Stimulated activated CD4-positive, alpha-beta T cell treated with anti-CD3 and anti-CD28 coated beads, Interleukin-1b, Interleukin-23, amount 100 ng/mL, for 24 hours (primary cell): Measurements from ENCODE around the gene ZNF726.
A peak's percentile ranks its signal among the peaks of the same experiment; 100 is the strongest.
"Not testable (repeated sequence)": the region's sequence is repeated elsewhere in the genome, so short reads cannot be mapped to it uniquely, and the experiment has no call there.

Experiments used
- DNase-seq, 4 experiments: peaks; one replicate each; pipeline ENCODE4 v3.0.0-alpha.2; 2020; ENCODE audit warnings: low read depth in 4 of 4, low spot score in 1 of 4

Gene ZNF726

DNA sequence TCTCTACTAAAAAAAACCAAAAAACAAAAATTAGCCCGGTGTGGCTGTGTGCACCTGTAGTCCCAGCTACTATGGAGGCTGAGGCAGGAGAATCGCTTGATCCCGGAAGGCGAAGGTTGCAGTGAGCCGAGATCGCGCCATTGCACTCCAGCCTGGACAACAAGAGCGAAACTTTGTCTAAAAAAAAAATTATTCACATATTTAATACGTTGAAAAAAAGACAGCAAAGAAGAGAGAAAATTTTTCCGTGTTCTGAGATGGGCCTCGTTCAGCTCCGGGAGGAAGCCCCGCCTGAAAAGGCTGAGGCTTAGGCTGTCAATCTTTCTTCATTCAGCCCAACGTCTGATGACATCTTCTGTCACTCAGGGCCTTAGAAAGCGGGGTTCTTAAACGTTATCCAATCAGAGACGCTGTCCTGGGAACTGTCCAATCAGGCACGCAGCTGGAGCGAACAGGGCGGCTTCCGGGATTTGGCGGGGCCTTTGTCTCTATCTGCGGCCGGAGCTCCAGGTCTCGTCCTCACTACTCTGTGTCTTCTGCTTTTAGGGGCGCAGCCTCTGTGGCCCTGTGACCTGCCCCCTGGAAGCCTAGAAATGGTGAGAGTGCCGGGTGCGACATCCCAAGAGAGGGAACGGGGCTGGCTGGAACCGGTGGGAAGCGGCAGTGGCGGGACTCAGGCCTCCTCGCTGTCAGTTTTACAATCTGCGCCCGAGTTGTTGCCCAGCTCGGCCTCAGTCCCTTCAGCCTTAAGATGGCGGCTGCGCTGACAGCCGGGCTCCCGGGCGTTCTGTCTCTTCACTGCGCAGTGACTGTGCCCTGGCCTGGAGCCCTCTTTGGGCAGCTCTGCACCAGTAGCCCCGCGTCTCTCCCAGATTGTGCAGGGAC lies at the start of gene ZNF726:
Gene ZNF726, plus strand, starts transcription at position 485 of the 885 bp plus-strand sequence. Its CDS starts 109 bp downstream, at position 594.
- DNase-seq = peak; percentile 56 to 71 (median 65)

DNA sequence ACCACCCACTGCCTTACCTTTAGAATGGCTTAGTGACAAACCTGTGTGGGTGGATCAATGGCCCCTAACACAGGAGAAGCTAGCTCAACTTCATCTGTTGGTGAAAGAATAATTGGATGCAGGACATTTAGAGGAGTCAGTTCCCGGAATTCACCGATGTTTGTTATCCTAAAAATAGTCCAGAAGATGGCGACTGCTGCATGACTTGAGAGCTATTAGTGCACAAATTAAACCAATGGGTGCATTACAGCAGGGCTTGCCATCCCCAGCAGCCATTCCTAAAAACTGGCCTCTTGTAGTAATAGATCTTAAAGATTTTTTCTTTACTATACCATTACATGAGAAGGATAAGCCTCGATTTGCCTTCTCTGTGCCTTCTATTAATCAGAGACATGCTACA lies 46.8 kb upstream of the ZNF726 start:
- no peak for DNase-seq

DNA sequence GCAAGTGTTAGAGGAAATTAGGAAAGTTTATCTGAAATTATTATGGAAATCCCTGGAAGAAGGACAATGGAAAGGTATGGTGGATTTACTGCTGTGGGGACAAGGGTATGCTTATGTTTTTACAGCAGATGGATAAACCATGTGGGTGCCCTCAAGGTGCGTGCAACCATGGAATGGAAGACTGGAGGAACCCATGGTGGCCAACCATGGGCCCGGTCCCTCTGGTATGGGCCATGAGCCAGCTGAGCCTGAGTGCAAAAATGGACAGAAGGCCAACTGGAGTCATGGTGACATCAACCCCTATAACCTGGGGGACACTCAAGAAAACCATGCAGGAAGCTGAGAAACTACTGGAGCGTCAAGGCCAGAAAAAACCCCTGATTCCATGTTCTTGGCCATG lies 46.1 kb upstream of the ZNF726 start:
- no peak for DNase-seq

DNA sequence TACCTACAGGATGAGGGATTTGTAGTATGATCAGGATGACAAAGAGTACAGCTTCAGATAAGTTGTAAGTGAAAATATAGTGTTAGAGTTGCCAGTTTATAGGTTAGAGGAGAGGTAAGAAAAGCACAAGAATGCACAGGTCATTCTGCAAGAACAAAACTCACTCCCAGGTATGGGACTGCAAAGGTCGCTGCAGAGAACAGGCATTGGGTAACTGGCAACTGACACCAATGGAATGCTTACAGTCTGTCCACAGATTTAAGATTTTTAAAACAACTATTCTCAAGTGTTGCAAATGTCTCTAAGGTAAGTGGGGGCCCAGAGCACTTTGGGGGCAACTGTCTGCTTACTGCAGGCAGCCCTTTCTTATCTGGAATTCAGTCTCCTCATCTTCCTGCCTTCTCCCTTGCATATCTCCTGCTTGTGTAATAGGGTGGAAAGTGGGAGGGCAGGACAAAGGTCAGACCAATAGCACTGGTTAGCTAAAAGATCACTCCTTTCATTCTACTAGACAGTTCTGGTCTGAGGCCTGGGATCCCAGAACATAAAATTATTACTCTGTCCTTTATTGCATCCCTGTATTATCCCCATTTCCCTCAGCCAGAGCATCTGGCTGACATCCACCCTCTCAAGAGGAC lies 42.3 kb upstream of the ZNF726 start:
- no peak for DNase-seq

DNA sequence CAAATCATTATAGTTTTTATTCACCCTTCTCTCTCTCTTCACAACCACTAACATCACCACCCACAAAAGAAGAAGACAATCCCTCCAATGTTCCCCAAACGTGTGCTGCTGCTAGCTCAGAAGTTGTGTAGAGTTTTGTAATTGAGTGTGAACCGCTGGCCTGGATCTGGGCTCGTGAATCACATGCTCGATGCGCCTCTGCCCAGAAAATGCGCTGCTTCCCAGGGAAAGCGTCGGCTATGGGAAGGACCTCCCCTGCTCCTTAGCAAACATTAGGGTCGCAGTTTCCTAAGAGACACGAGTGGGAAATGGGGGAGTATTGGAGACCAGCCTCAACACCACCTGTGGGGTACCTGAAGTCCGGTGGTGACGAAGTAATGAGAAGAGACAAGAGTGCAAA lies 38.4 kb upstream of the ZNF726 start:
- no peak for DNase-seq

DNA sequence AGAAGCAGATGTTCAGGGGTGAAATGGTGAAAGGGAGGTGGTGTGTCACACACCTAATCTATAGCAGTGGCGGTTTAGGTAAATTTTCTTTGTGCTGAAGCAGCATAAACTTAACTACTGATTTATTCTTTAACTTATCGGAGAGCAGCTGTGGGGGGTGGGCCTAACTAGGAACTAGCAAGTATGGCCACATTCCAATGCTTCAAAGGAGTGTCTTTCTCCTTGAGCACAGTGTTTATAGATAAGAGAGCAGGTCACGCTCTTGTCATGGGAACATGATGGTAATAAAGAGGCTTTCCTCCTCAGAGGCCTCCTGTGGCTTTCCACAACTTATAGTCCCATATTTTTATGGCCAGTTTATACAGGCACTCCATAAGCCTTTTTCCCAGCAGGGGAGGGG lies 37.9 kb upstream of the ZNF726 start:
- not testable (repeated sequence) for DNase-seq

DNA sequence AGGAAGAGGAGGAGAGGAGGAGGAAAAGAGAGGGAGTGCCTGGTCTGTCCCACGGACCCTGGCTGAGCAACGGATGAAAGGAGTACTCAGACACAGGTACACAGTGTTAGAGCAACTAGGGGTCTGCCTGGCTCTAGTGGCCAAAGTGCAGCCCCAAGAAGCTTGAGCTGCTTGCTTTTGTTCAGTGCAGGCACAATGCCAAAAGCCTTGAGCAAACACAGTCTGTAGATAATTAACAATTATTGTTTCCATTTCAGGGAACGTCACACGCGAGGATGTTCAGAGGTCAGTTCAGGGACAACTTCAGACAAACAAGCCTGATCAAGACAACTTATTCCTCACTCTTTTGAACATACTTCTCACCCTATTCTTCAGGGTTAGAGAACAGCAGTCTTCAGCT lies 32.2 kb upstream of the ZNF726 start:
- DNase-seq = no peak

DNA sequence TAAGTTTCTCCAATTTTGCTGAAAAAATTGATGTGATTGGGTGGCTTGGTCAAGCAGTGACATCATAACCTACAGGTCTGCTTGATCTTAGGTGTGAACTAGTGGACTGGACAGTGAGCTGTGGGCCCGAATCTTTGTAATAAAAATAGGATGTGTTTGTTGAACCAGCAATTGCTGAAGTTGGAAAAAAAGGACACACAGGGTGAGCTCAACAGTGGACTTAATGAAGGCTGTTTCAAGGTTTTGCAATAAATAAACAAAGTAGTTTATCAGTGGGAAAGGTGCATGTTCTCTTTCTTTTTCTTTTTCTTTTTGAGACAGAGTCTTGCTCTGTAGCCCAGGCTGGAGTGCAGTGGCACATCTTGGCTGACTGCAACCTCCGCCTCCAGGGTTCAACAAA lies 30.3 kb upstream of the ZNF726 start:
- DNase-seq = no peak

DNA sequence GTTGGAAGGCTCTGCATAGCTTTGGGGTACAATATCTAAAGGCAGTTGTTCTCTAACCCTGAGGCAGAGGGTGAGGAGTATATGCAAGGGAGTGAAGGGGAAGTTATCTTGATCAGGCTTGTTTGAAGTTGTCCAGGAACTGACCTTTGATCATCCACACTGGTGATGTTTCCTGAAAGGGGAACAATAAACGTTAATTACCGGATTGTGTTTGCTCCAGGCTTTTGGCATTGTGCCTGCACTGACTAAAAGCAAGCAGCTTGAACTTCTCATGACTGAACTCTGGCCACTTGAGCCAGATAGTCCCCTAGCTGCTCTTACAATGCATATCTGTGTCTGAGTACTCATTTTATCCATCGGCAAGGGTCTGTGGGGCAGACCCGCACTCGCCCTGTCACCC lies 27.0 kb upstream of the ZNF726 start:
- DNase-seq = no peak

DNA sequence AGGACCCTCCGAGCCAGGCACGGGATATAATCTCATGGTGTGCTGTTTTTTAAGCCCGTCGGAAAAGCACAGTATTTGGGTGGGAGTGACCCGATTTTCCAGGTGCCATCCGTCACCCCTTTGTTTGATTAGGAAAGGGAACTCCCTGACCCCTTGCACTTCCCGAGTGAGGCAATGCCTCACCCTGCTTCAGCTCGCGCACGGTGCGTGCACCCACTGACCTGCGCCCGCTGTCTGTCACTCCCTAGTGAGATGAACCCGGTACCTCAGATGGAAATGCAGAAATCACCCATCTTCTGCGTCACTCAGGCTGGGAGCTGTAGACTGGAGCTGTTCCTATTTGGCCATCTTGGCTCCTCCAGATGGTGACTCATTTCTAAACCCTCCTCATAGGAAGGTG lies 18.6 kb upstream of the ZNF726 start:
- DNase-seq = not testable (repeated sequence)

DNA sequence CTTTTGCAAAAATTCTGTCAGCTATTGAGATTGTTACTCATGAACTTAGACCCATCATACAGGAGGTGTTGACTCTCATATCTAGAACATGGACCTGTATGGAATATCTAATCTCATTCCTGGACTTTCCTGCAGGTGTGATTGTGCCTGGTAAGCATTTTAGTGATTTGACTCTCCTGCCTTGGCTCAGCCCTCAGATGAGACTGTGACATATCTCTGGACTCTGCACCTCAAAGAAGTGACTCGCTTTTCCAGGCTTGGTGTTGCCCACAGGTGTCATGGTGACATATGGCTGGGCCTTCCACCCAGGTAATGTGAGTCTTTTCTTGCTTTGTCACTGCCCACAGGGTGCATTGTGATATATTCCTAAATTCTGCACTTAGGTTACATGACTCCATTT lies 17.8 kb upstream of the ZNF726 start:
- DNase-seq = no peak

DNA sequence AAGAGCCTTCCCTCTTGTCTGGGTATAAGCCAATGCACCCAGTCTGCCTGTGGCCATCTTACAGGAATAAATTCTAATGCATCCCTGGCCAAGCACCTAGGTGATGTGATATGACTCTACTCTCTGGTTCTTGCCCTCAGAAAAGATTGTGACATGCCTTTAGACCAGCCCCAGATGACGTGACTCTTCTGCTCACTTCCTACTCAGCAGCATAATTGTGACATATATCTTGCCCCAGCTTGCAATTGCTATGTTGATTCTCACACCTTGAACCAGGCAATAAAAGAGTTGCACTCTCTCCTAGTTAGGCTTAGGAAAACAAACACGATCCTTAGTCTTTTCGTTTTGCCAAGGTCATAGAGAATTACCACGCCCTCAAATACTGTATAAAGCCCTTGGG lies 13.3 kb upstream of the ZNF726 start:
- no peak for DNase-seq

DNA sequence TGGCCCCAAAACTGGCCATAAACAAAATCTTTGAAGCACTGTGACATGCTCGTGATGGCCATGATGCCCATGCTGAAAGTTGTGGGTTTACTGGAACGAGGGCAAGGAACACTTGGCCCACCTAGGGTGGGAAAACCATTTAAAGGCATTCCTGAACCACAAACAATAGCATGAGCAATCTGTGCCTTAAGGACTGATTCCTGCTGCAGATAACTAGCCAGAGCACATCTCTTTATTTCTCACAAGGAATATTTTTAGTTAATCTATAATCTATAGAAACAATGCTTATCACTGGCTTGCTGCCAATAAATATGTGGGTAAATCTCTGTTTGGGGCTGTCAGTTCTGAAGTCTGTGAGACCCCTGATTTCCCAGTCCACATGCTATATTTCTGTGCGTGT lies 10.3 kb upstream of the ZNF726 start:
- DNase-seq = no peak

DNA sequence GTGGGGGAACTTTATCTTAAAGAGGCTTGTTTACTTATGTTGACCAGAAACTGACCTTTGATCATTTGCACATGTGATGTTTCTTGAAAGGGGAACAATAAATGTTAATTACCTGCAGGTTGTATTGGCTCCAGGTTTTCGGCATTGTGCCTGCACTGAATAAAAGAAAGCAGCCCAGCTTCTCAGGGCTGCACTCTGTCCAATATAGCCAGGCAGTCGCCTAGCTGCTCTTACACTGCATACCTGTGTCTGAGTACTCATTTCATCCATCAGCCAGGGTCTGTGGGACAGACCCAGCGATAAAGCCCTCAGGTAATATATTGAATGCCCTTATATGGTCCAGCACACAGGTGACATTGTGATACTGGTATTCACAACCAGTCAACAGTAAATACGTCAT lies 8.9 kb upstream of the ZNF726 start:
- no peak for DNase-seq

DNA sequence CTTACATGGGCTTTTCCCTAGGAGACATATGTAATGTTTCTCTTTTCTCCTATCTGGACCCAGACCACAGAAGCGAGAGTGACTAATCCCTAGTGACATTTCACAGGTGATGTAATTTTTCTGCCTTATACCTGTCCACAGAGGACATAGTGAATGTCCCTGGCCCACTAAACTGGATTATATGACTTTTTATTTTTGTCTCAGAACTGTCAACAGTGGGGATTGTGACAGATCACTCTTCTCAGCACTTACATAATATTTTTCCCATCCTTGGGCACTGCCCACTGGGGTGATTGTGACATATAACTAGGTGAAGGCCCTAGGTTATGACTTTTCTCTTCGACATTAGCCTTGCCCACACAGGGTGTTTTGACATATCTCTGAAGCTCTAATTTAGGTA lies 7.9 kb upstream of the ZNF726 start:
- no peak for DNase-seq

DNA sequence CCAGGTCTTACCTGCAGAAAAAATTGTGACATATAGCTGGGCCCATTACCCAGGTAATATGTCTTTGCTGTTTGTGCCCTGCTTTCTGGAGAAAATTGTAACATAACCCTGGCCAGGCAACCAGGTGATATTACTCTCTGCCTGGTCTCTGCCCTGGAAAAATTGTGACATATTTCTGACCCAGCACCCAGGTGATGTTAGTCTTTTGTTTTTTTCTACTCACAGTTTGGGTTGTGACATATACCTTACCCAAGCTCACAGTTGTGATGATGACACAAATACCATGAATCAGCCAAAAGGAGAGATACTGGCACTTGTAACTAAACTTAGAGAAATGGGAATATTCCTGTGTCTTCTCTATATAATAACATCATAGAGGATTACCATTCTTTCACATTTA lies 6.5 kb upstream of the ZNF726 start:
- DNase-seq = no peak

DNA sequence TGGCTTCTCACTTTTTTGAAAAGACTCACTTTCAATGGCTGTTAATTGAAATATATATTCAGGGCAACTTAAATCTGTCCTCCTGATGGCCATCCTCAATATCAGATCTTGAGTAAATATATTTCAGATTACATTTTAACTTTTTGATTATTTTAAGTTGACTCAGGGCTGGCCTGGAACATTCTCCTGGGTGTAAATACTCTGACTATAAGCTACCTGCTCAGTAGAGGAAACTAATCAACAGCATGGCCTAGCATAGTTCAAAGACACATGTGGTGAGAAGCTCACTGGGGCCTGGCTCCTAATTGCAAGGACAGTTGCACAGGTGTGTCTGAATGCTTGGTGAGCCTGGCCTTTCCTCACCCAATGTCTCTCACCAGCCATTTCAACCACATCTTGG lies 5.5 kb upstream of the ZNF726 start:
- DNase-seq = no peak

DNA sequence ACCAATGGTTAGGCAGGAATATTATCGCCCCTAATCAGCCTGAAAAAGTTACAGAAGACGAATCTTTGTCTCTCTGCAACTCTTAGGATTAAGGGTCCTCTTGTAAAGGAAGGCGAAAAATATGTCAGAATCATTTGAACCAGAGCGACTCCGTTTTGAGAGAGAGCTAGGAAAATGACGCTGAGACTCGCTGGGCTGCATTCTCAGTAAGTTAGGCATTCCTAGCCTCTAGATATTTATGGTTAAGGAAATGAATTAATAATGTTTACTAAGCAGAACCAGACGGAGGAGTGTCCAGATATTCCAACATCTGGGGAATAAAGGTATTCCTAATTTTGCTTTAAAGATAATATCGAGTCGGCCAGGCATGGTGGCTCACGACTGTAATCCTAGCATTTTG lies 755 bp upstream of the ZNF726 start:
- no peak for DNase-seq

DNA sequence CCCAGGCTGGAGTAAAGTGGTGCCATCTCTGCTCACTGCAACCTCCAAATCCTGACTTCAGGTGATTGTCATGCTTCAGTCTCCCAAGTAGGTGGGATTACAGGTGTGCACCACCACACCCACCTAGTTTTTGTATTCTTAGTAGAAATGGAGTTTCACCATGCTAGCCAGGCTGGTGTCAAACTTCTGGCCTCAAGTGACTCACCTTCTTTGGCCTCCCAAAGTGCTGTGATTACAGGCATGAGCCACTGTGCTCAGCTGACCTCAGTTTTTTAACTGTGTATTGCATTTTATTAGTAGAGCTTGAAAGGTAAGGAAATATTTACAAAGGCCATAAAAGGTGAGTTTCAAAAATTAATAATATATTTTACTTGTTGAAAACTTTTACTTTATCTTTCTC lies 2.3 kb downstream of the ZNF726 start:
- no peak for DNase-seq

DNA sequence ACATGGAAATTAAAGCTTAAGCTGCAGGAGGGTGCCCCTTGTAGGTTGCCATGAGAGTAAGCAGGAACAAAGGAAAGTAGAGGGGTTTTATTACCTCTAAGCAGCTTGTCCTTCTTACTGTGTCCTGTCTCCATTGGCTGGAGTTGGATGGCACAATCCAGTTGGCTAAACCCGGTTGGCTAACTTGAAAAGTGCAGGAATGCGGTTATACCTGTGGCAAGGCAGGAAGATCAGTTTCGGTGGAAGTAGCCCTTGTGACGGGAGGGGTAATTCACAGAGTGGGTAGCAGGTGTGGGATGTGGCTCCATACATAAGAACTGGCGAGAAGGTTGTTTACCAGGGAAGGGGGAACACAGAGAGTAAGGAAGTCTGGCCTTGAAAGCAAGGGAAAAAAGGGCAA lies 3.2 kb downstream of the ZNF726 start:
- no peak for DNase-seq

DNA sequence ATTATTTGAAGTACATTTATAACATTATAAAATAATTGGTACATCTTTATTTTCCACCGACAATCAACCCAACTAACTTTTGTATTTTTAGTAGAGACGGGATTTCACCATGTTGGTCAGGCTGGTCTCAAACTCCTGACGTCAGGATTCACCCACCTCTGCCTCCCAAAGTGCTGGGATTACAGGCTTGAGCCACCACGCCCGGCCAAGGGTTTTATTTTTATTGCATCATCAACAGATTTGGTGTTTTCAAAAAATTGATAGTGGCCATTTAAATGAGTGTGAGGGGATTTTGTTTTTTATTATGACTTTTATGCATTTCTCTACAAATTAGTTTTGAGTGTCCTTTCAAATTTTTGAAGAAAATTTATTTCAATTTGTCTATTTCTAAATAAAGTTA lies 10.6 kb downstream of the ZNF726 start:
- no peak for DNase-seq

DNA sequence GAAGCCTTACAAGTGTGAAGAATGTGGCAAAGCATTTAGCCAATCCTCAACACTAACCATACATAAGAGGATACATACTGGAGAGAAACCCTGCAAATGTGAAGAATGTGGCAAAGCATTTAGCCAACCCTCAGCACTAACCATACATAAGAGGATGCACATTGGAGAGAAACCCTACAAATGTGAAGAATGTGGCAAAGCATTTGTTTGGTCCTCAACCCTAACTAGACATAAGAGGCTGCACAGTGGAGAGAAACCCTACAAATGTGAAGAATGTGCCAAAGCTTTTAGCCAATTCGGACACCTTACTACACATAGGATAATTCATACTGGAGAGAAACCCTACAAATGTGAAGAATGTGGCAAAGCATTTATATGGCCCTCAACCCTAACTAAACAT lies 18.2 kb downstream of the ZNF726 start:
- DNase-seq = no peak

DNA sequence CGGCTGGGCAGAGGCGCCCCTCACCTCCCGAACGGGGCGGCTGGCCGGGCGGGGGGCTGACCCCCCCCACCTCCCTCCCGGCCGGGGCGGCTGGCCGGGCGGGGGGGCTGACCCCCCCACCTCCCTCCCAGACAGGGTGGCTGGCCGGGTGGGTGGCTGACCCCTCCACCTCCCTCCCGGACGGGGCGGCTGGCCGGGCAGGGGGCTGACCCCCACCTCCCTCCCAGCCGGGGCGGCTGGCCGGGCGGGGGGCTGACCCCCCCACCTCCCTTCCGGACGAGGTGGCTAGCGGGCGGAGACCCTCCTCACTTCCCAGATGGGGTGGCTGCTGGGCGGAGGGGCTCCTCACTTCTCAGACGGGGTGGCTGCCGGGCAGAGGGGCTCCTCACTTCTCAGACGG lies 22.3 kb downstream of the ZNF726 start:
- not testable (repeated sequence) for DNase-seq
